Measurements from ENCODE around the gene ADCY7. TPM values are rescaled to one million over a fixed set of nuclear protein-coding genes. Genes with fewer than 3 reads are reported as not detected.

The ADCY7 gene
- total and polyA plus RNA-seq, 9 of the 15 experiments (the other 6 are each of a cell fraction or from before 2014, with no cell fraction given): 2.3 to 108 (median 28.6) TPM

Small RNA genes within 50 kb of the gene (microRNA-seq; reads per million reads assigned to microRNA genes)
- gene MIR6771 (ENCODE audit: borderline microRNAs expressed): not detected

Small RNA genes within 50 kb of the gene (small RNA-seq; reads per million reads assigned to genes)
- not detected for gene MIR6771

Other genes starting within 250 kb of the ADCY7 start
- gene CNEP1R1, start 241.3 kb upstream of the ADCY7 start, total RNA-seq (2014; rRNA removed): 7.6 and 11.8 TPM in 2 replicates
- gene CNEP1R1, start 241.3 kb upstream of the ADCY7 start, total RNA-seq (2014; rRNA removed; fragmentation: Illumina TruSeq; extraction: Trizol): 11.4 and 15.8 TPM in 2 replicates
- 11.7 and 13.8 TPM in 2 replicates for gene CNEP1R1, start 241.3 kb upstream of the ADCY7 start, total RNA-seq (2015; rRNA removed; fragmentation: Illumina TruSeq; extraction: Trizol)
- gene CNEP1R1, start 241.3 kb upstream of the ADCY7 start, total RNA-seq (2021): 8.8 and 10.9 TPM in 2 replicates
- gene CNEP1R1, start 241.3 kb upstream of the ADCY7 start, polyA plus RNA-seq (2011; rRNA removed): 19.4 and 20.1 TPM in 2 replicates
- gene CNEP1R1, start 241.3 kb upstream of the ADCY7 start, polyA plus RNA-seq (2014; fragmentation: Illumina TruSeq; extraction: Trizol): 8.1 and 8.8 TPM in 2 replicates
- 10 to 100 TPM in 1 of 2 experiments, 1 to 10 TPM in 1; 9.7 to 10.8 TPM for gene CNEP1R1, start 241.3 kb upstream of the ADCY7 start, polyA plus RNA-seq (2014; fragmentation: Nextera tagmentation; extraction: Ambion mirVana)
- gene CNEP1R1, start 241.3 kb upstream of the ADCY7 start, polyA plus RNA-seq (2014; rRNA removed): 9.7 and 10.6 TPM in 2 replicates
- 17.8 and 23.6 TPM in 2 replicates for gene HEATR3, start 200.6 kb upstream of the ADCY7 start, total RNA-seq (2014; rRNA removed)
- gene HEATR3, start 200.6 kb upstream of the ADCY7 start, total RNA-seq (2014; rRNA removed; fragmentation: Illumina TruSeq; extraction: Trizol): 18.8 and 19.0 TPM in 2 replicates
- gene HEATR3, start 200.6 kb upstream of the ADCY7 start, total RNA-seq (2015; rRNA removed; fragmentation: Illumina TruSeq; extraction: Trizol): 20.2 and 23.6 TPM in 2 replicates
- gene HEATR3, start 200.6 kb upstream of the ADCY7 start, total RNA-seq (2021): 18.9 and 19.2 TPM in 2 replicates
- 21.4 and 23.7 TPM in 2 replicates for gene HEATR3, start 200.6 kb upstream of the ADCY7 start, polyA plus RNA-seq (2011; rRNA removed)
- gene HEATR3, start 200.6 kb upstream of the ADCY7 start, polyA plus RNA-seq (2014; fragmentation: Illumina TruSeq; extraction: Trizol): 16.5 and 30.2 TPM in 2 replicates
- gene HEATR3, start 200.6 kb upstream of the ADCY7 start, polyA plus RNA-seq (2014; fragmentation: Nextera tagmentation; extraction: Ambion mirVana): 1 to 10 TPM; 1.7 to 3.7 TPM
- 16.7 and 17.5 TPM in 2 replicates for gene HEATR3, start 200.6 kb upstream of the ADCY7 start, polyA plus RNA-seq (2014; rRNA removed)
- gene TENT4B, start 113.2 kb upstream of the ADCY7 start, total RNA-seq (2014; rRNA removed): 5.8 and 6.8 TPM in 2 replicates
- 7.0 and 7.5 TPM in 2 replicates for gene TENT4B, start 113.2 kb upstream of the ADCY7 start, total RNA-seq (2014; rRNA removed; fragmentation: Illumina TruSeq; extraction: Trizol)
- gene TENT4B, start 113.2 kb upstream of the ADCY7 start, total RNA-seq (2015; rRNA removed; fragmentation: Illumina TruSeq; extraction: Trizol): 6.6 and 7.0 TPM in 2 replicates
- 7.8 and 8.4 TPM in 2 replicates for gene TENT4B, start 113.2 kb upstream of the ADCY7 start, total RNA-seq (2021)
- gene TENT4B, start 113.2 kb upstream of the ADCY7 start, polyA plus RNA-seq (2011; rRNA removed): 5.9 and 6.9 TPM in 2 replicates
- gene TENT4B, start 113.2 kb upstream of the ADCY7 start, polyA plus RNA-seq (2014; fragmentation: Illumina TruSeq; extraction: Trizol): 6.9 and 8.3 TPM in 2 replicates
- 1 to 10 TPM; 5.2 to 7.7 TPM for gene TENT4B, start 113.2 kb upstream of the ADCY7 start, polyA plus RNA-seq (2014; fragmentation: Nextera tagmentation; extraction: Ambion mirVana)
- gene TENT4B, start 113.2 kb upstream of the ADCY7 start, polyA plus RNA-seq (2014; rRNA removed): 4.1 and 5.8 TPM in 2 replicates
- gene BRD7, start 102.4 kb downstream of the ADCY7 start, total RNA-seq (2014; rRNA removed): 68.7 and 80.5 TPM in 2 replicates
- gene BRD7, start 102.4 kb downstream of the ADCY7 start, total RNA-seq (2014; rRNA removed; fragmentation: Illumina TruSeq; extraction: Trizol): 101 TPM in 2 replicates
- gene BRD7, start 102.4 kb downstream of the ADCY7 start, total RNA-seq (2015; rRNA removed; fragmentation: Illumina TruSeq; extraction: Trizol): 82.3 and 90.0 TPM in 2 replicates
- 67.3 and 68.5 TPM in 2 replicates for gene BRD7, start 102.4 kb downstream of the ADCY7 start, total RNA-seq (2021)
- 77.9 and 95.9 TPM in 2 replicates for gene BRD7, start 102.4 kb downstream of the ADCY7 start, polyA plus RNA-seq (2011; rRNA removed)
- 92.4 and 94.7 TPM in 2 replicates for gene BRD7, start 102.4 kb downstream of the ADCY7 start, polyA plus RNA-seq (2014; fragmentation: Illumina TruSeq; extraction: Trizol)
- 10 to 100 TPM; 20.6 to 26.3 TPM for gene BRD7, start 102.4 kb downstream of the ADCY7 start, polyA plus RNA-seq (2014; fragmentation: Nextera tagmentation; extraction: Ambion mirVana)
- gene BRD7, start 102.4 kb downstream of the ADCY7 start, polyA plus RNA-seq (2014; rRNA removed): 54.7 and 59.7 TPM in 2 replicates